H1 (cell line): ENCODE results near the gene LDLRAD4. TPM values are rescaled to one million over a fixed set of nuclear protein-coding genes. Genes with fewer than 3 reads are reported as not detected.

Source experiments
- TAF7 ChIP-seq: optimal IDR thresholded peaks from 2 replicates; pipeline ENCODE3; 2011; ENCODE audit warnings: low read depth, mild to moderate bottlenecking, inconsistent platforms, low read length, moderate library complexity, borderline replicate concordance
- polyA plus RNA-seq, 7 experiments: library from polyadenylated mRNA; depleted of rRNA in 3 of 7; stranded (reverse) in 5 of 7; unstranded in 2 of 7; fragments of >200 nt in 5 of 7; fragments of 200-250 nt in 2 of 7; gene quantifications; 1 replicate in 5 of 7; 2 replicates in 1 of 7; 4 replicates in 1 of 7; pipeline versions ENCODE4 v1.2.1 to v1.2.3, GENCODE V29; 2011 to 2013; ENCODE audit warnings: missing spikeins in 2 of 7, mixed read lengths in 2 of 7
- total RNA-seq: library from RNA; stranded (reverse); fragmentation: NEBNext Ultra II Directional; extraction: Animal tissue kit (Norgen Biotek cat#: 25700); gene quantifications from 2 replicates; pipeline ENCODE4 v1.2.1, GENCODE V29; 2021

Gene LDLRAD4
- total and polyA plus RNA-seq, 2 of the 8 experiments (the other 6 are each of a cell fraction or from before 2014, with no cell fraction given), result 0.77 to 1.4 TPM

GRCh38 chr18:13257361-13257980 is 38.9 kb downstream of the LDLRAD4 start (continued):
- no peak for TF ChIP-seq TAF7
